BLaER1 treated with 17β-estradiol and CSF1 and Interleukin-3, amounts not matched to agents 10 nM and 100 nM (cell line): Measurements from ENCODE around the gene CPT1C.
A peak's percentile ranks its signal among the peaks of the same experiment; 100 is the strongest.

Source experiments
- H3K27ac ChIP-seq, 11 experiments: shearing (Covaris generic); formaldehyde crosslinking; 2 replicates each; pipeline ENCODE4 v1.8.1; 2022
- H3K27me3 ChIP-seq, 11 experiments: shearing (Covaris generic); formaldehyde crosslinking; 2 replicates each; pipeline ENCODE4 v1.8.1; 2022
- H3K36me3 ChIP-seq, 11 experiments: shearing (Covaris generic); formaldehyde crosslinking; 2 replicates each; pipeline ENCODE4 v1.8.1; 2022
- H3K4me1 ChIP-seq, 10 experiments: shearing (Covaris generic); formaldehyde crosslinking; 2 replicates each; pipeline ENCODE4 v1.8.1; 2022
- H3K4me2 ChIP-seq, 11 experiments: shearing (Covaris generic); formaldehyde crosslinking; 2 replicates each; pipeline ENCODE4 v1.8.1; 2022
- H3K4me3 ChIP-seq, 10 experiments: shearing (Covaris generic); formaldehyde crosslinking; 2 replicates each; pipeline ENCODE4 v1.8.1; 2022
- H3K9ac ChIP-seq, 11 experiments: shearing (Covaris generic); formaldehyde crosslinking; 2 replicates each; pipeline ENCODE4 v1.8.1; 2022
- H3K9me3 ChIP-seq, 11 experiments: shearing (Covaris generic); formaldehyde crosslinking; replicated peaks in 1 of 11; 2 replicates each; pipeline ENCODE4 v1.8.1; 2022
- H4K20me1 ChIP-seq, 11 experiments: shearing (Covaris generic); formaldehyde crosslinking; 2 replicates each; pipeline ENCODE4 v1.8.1; 2022
- Cebpa-rat ChIP-seq, 11 experiments: shearing (Covaris generic); IDR thresholded peaks; 2 replicates each; pipeline ENCODE4 v1.8.1; 2022

CPT1C gene

DNA sequence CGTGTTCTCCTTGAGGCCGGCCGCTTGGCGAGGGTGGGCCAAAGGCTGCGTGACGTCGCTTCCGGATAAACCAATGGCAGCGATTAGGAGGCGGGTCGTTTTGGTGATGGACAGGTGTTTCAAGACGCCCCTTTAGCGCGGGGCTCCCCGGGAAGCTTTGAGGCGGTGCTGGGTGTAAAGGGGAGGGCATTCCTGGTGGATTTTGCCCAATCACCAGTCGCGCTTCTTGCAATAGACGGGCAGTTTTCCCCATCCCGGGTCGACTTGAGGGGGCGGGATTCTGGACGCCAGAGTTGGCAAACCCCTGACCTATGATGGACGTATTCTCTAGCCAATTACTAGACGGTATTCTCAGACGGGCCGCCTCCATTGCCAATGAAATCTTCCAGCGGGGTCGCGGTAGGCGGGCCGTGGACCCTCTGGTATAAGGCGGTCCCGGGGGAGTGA lies 14.1 kb upstream of the CPT1C start:
- Histone ChIP-seq H3K4me2 (peak overlapping the region in 5 of 11 experiments; percentile 89 to 98 (median 96); a peak in 6 of 22 replicates), H3K36me3 (peaks cover 9 to 37% (median 19%) of the 10 kb centered on the region in 11 experiments), H3K4me3 (peak overlapping the region; percentile 77 to 100 (median 96)), H4K20me1 (peaks cover 16 to 46% (median 42%) of the 10 kb centered on the region in 11 experiments; a peak in 21 of 22 replicates), H3K27me3 (no peaks in the 10 kb centered on the region), H3K27ac (peak overlapping the region; percentile 93 to 100 (median 99)), H3K9me3 (no peaks in the 10 kb centered on the region), H3K4me1 (peaks cover 41 to 67% (median 63%) of the 10 kb centered on the region in 10 experiments), H3K9ac (peak overlapping the region; percentile 94 to 100 (median 100))
- peak in 5 of 11 experiments; percentile 10 to 79 (median 45); a peak in 5 of 22 replicates for TF ChIP-seq Cebpa-rat (IDR thresholded peaks at IDR 0.05)

DNA sequence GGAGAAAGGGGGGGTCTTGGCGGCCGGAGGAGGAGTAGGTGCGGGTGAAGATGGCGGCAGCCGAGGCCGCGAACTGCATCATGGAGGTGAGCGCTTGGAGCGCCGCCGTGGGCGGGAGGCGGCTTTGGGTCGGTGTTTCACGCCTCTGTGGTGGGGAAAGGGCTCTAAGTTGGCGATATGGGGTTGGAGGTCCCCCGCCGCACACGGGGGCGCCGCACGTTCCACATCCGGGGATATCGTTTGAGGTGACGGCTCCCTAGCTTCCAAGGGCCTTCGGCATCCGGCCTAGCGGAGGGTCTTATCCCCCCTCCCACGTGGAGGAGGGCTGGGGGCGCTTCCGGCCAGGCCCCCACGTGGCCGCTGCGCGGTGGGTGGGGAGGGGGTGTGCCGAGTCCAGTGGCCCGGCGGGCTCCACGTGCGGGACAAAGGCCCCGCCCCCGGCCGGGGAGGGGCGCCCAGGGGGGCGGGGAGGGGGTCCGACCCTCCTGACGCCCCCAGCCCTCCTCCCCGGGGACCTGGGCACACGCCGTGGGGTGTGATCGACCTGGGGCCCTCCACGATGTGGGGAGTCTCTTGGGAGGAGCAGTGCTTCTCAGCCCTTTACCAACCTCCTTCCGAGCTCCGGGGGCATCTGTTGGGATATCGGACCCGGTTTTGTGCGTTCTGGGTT lies 13.6 kb upstream of the CPT1C start, which contains the start of gene PRMT1:
PRMT1 (plus strand) TSS at position 41 of the 670 bp plus-strand sequence; CDS start at position 51, 10 bp downstream.
- no peaks in the 10 kb centered on the region for H3K9me3 ChIP-seq
- H3K4me3 ChIP-seq: peak within 1 kb of the TSS; percentile 77 to 100 (median 96)
- peak within 1 kb of the TSS; percentile 93 to 100 (median 99) for H3K27ac ChIP-seq
- peaks cover 15 to 42% (median 24%) of the 10 kb centered on the region in 11 experiments for H3K36me3 ChIP-seq
- H4K20me1 ChIP-seq: peaks cover 16 to 49% (median 47%) of the 10 kb centered on the region in 11 experiments; a peak in 21 of 22 replicates
- peak within 1 kb of the TSS; percentile 87 to 98 (median 95) for H3K4me2 ChIP-seq
- peak within 1 kb of the TSS; percentile 94 to 100 (median 100) for H3K9ac ChIP-seq
- no peaks in the 10 kb centered on the region for H3K27me3 ChIP-seq
- H3K4me1 ChIP-seq: peaks cover 42 to 67% (median 58%) of the 10 kb centered on the region in 10 experiments
- TF ChIP-seq Cebpa-rat (IDR thresholded peaks at IDR 0.05): no peak

DNA sequence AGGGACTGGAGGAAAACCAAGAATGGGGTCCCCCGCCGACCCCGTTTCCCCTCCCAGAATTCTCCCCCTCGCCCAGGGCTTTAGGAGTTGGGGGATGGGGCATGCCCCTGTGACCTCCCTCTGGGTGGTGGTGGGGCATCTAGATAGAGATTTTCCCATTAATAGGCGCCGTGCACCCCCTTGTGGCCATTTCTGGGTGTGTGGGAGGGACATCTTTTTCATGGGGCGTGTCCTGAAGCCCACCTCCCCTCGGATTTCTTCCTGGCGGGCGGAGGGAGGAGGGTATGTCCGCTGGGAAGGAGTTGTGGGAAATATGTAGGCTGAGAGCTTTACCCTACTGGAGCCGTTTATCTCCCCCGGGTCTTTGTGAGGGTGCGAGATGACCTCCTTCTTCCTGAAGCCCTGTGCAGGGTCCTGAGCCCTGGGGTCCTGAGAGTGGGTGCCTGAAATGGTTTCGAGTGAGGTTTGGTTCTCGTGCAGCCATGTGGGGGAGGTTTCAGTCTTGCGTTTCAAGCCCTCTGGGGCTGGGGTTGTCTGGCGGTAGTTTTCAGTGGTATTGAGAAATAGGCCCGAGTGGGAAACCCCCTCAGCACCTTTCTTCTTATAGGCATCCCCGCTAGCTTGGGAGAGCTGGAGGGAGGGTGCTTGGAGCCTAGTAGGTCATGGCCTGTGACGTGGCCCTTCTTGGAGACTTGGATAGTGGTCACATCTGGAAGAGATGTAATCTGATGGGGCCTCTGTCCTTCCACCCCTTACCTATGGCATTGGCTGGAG lies 12.8 kb upstream of the CPT1C start:
- H3K36me3 ChIP-seq: peaks cover 22 to 46% (median 31%) of the 10 kb centered on the region in 11 experiments
- H4K20me1 ChIP-seq: peaks cover 16 to 56% (median 55%) of the 10 kb centered on the region in 11 experiments; a peak in 21 of 22 replicates
- H3K27ac ChIP-seq: peak overlapping the region; percentile 70 to 100 (median 98); a peak in 21 of 22 replicates
- peak overlapping the region; percentile 86 to 100 (median 100) for H3K9ac ChIP-seq
- H3K27me3 ChIP-seq: no peaks in the 10 kb centered on the region
- TF ChIP-seq Cebpa-rat (IDR thresholded peaks at IDR 0.05): peak in 5 of 11 experiments; percentile 11 to 89 (median 76); a peak in 8 of 22 replicates
- H3K4me1 ChIP-seq: peaks cover 43 to 68% (median 57%) of the 10 kb centered on the region in 10 experiments
- H3K4me2 ChIP-seq: peak overlapping the region; percentile 87 to 98 (median 95)
- H3K4me3 ChIP-seq: peak overlapping the region; percentile 77 to 100 (median 96)
- H3K9me3 ChIP-seq: no peaks in the 10 kb centered on the region

DNA sequence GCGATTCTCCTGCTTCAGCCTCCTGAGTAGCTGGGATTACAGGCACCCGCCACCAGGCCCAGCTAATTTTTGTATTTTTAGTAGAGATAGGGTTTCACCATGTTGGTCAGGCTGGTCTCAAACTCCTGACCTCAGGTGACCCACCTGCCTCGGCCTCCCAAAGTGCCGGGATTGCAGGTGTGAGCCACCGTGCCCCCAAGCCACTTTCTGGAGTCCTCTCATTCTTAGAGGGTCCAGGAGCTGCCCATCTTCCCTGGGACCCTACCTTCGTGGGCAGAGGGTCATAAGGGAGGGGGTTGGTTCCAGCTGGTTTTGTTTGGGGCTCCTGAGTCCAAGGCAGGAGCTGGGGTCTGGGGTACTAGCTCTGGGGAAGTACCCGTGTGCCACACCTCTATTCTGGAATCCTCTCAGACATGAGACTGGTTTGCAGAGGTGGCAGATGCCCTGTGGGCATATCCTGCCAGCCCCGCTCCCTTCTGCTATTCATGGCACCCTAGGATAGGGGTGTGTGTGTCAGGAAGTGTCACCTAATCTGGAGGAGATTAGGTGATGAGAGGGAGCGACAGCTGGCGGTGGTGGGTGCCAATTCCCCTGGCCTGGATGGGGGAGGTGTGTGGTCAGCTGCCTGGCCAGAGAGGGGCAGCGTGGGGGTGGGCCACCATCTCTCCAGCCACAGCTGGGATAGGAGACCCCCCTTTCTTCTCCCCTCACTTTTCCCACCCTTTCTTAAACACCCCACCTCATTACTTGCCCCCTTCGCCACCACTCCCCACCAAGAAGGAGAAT lies 11.7 kb upstream of the CPT1C start:
- H3K36me3 ChIP-seq: peaks cover 33 to 52% (median 40%) of the 10 kb centered on the region in 11 experiments
- peak overlapping the region in 9 of 10 experiments; percentile 77 to 100 (median 97); a peak in 16 of 20 replicates for H3K4me3 ChIP-seq
- H3K4me1 ChIP-seq: peaks cover 43 to 63% (median 50%) of the 10 kb centered on the region in 10 experiments
- H3K27ac ChIP-seq: peak overlapping the region in 9 of 11 experiments; percentile 39 to 100 (median 100); a peak in 16 of 22 replicates
- H3K27me3 ChIP-seq: no peaks in the 10 kb centered on the region
- peak overlapping the region; percentile 87 to 98 (median 95); a peak in 21 of 22 replicates for H3K4me2 ChIP-seq
- H3K9me3 ChIP-seq: no peaks in the 10 kb centered on the region
- H4K20me1 ChIP-seq: peaks cover 16 to 67% (median 66%) of the 10 kb centered on the region in 11 experiments; a peak in 21 of 22 replicates
- peak overlapping the region; percentile 49 to 100 (median 100); a peak in 17 of 22 replicates for H3K9ac ChIP-seq
- no peak for TF ChIP-seq Cebpa-rat (IDR thresholded peaks at IDR 0.05)

DNA sequence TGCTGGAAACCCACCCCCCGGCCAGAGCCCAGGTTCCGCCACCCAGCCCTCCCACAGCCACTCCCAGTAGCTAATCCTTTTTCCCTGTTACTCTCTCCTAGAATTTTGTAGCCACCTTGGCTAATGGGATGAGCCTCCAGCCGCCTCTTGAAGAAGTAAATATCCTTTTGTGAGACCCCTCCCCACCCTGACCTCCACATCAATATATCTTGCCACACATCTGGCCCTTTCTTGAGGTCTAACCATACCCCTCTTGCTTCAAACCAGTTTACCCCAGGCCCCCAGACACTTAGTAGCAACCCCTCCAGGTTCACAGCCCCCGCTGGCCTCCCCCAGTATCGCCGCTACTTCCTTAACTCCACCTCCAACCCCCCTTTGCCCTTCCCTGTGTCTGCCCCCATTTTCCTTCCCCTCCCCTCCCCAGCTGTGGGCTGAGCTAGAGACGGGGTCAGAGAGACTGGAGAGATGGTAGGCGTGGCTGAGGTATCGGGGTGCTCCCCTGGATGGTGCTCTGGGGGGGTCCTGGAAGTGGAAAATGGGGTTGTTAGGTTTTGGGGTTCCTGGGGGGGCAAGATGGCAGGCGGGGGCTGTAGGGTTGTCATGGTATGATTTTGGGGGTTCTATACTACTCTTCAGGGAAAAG lies 11.0 kb upstream of the CPT1C start:
- H3K4me1 ChIP-seq: peaks cover 42 to 66% (median 44%) of the 10 kb centered on the region in 10 experiments
- no peaks in the 10 kb centered on the region for H3K9me3 ChIP-seq
- H3K27ac ChIP-seq: peak overlapping the region in 10 of 11 experiments; percentile 39 to 100 (median 62); a peak in 19 of 22 replicates
- no peak for TF ChIP-seq Cebpa-rat (IDR thresholded peaks at IDR 0.05)
- H3K9ac ChIP-seq: peak overlapping the region; percentile 41 to 100 (median 97); a peak in 19 of 22 replicates
- peak overlapping the region; percentile 87 to 98 (median 95) for H3K4me2 ChIP-seq
- H3K4me3 ChIP-seq: peak overlapping the region in 8 of 10 experiments; percentile 25 to 100 (median 96); a peak in 12 of 20 replicates
- H3K36me3 ChIP-seq: peaks cover 39 to 59% (median 47%) of the 10 kb centered on the region in 11 experiments
- H3K27me3 ChIP-seq: no peaks in the 10 kb centered on the region
- peaks cover 16 to 74% (median 73%) of the 10 kb centered on the region in 11 experiments; a peak in 21 of 22 replicates for H4K20me1 ChIP-seq

DNA sequence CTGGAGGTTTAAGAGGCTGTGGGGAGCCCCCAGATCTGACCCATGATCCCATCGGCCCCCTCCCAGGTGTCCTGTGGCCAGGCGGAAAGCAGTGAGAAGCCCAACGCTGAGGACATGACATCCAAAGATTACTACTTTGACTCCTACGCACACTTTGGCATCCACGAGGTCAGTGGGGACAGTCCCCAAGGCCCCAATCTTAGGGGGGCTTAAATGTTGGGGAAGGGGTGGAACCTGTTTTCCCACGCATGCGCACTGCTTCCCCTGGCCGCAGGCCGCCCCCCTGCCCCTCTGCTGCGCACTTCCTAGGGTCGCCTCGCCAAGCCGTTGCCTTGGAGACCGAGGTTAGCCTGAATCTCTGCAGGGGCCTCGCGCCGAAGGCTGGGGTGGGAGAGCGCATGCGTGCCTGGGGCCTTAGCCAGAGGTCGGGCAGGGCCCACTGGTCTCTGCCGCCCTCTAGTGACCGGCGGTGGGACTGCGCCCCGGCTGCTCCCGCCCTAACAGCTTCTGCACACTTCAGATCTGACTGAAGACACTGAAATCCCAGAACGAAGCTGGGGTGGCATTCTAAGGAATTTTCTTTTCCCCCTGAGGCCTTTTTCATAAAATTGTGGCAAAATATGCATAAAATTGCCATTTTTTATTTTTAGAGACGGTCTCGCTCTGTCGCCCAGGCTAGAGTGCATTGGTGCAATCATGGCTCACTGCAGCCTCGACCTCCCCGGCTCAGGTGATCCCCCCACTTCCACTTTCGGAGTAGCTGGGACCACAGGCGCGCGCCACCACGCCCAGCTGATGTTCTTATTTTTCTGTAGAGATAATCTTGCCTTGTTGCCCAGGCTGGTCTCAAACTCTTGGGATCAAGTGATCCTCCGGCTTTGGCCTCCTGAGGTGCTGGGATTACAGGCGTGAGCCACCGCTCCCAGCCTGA lies 10.2 kb upstream of the CPT1C start:
- Histone ChIP-seq H3K4me1 (peaks cover 34 to 66% (median 43%) of the 10 kb centered on the region in 10 experiments), H3K4me3 (peak overlapping the region in 9 of 10 experiments; percentile 21 to 100 (median 93); a peak in 11 of 20 replicates), H3K27me3 (no peaks in the 10 kb centered on the region), H3K9me3 (no peaks in the 10 kb centered on the region), H3K27ac (peak overlapping the region in 10 of 11 experiments; percentile 39 to 100 (median 62); a peak in 19 of 22 replicates), H3K4me2 (peak overlapping the region; percentile 87 to 98 (median 95)), H3K9ac (peak overlapping the region; percentile 41 to 100 (median 97); a peak in 19 of 22 replicates), H4K20me1 (peaks cover 16 to 82% (median 81%) of the 10 kb centered on the region in 11 experiments; a peak in 21 of 22 replicates), H3K36me3 (peaks cover 47 to 67% (median 55%) of the 10 kb centered on the region in 11 experiments)
- TF ChIP-seq Cebpa-rat (IDR thresholded peaks at IDR 0.05): no peak
